HL-60 (cell line): ENCODE data around the gene HYAL2.

ENCODE experiments used
- CTCF ChIP-seq: IDR thresholded peaks from one replicate; pipeline ENCODE4 v1.5.1; 2011; ENCODE audit warnings: low read length, control low read depth, inconsistent platforms; ENCODE audit not compliant: insufficient read depth
- GABPA ChIP-seq: IDR thresholded peaks from 2 replicates; pipeline ENCODE4 v1.6.1; 2012; ENCODE audit warnings: low read depth
- POLR2AphosphoS5 ChIP-seq: IDR thresholded peaks from 2 replicates; pipeline ENCODE4 v1.6.1; 2012; ENCODE audit warnings: low read depth
- REST ChIP-seq: IDR thresholded peaks from 2 replicates; pipeline ENCODE4 v1.6.1; 2012; ENCODE audit warnings: low read depth; ENCODE audit not compliant: insufficient replicate concordance

GRCh38 chr3:50351323-50351697, 28.8 kb upstream of the HYAL2 start:
- TF ChIP-seq CTCF = no peak
- no peak for TF ChIP-seq REST
- no peak; the same call in 1 of the 2 replicates for TF ChIP-seq POLR2AphosphoS5
- TF ChIP-seq GABPA = no peak
